Activated T-helper 17 cell treated with anti-CD3 and anti-CD28 coated beads, Interleukin-2, amount 50 U/mL, for 72 hours (primary cell): Measurements from ENCODE around the gene KCNAB2. TPM values are rescaled to one million over a fixed set of nuclear protein-coding genes. Genes with fewer than 3 reads are reported as not detected.
"Not testable (repeated sequence)": the region's sequence is repeated elsewhere in the genome, so short reads cannot be mapped to it uniquely, and the experiment has no call there.

Source experiments
- ATAC-seq: fragments of 150-1000 bp; cut with Tn5 transposase; replicated peaks from 2 replicates; pipeline ENCODE4 v1.10.0; 2021; ENCODE audit warnings: mild to moderate bottlenecking, moderate library complexity
- H3K27ac Mint-ChIP-seq: one replicate; pipeline ENCODE4 v1.8.0; 2022; ENCODE audit warnings: mixed read lengths
- H3K27me3 Mint-ChIP-seq: one replicate; pipeline ENCODE4 v1.8.0; 2022; ENCODE audit warnings: mixed read lengths
- H3K36me3 Mint-ChIP-seq: one replicate; pipeline ENCODE4 v1.8.0; 2022; ENCODE audit warnings: low read depth, mild to moderate bottlenecking, mixed read lengths
- H3K4me1 Mint-ChIP-seq: one replicate; pipeline ENCODE4 v1.8.0; 2022; ENCODE audit warnings: mixed read lengths
- H3K4me3 Mint-ChIP-seq: one replicate; pipeline ENCODE4 v1.8.0; 2022; ENCODE audit warnings: mild to moderate bottlenecking, mixed read lengths
- H3K9me3 Mint-ChIP-seq: one replicate; pipeline ENCODE4 v1.8.0; 2022; ENCODE audit warnings: mixed read lengths
- total RNA-seq, 2 donors: library from RNA; stranded (reverse); gene quantifications; one replicate each; pipeline ENCODE4 v1.2.3, GENCODE V29; 2022

Gene KCNAB2
- total RNA-seq, 2 donors from 2014 or later: 407 to 432 TPM

DNA sequence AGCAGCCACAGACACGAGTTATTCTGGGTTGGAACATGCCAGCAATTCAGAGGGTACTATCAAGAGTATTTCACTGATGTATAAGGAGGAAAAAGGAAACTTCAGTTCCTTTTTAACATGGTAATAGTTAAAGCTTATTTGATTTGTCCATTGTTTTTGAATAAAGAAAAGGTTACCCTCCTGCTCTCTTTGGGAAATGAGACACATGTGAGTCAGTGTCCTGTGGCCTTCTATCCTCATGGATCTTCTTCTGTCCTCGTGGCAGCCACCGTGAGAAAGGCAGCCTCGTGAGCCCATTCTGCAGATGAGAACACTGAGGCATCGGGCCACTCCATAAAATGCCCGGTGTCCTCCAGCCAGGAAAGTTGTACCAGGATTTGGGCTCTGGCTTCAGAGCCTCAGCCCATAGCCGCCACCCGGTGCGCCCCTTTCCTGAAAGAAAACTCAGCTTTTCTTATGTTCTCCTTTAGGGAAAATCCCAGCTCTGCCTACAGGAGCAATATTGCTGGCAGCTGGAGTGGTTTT, 24.8 kb downstream of the KCNAB2 start:
- Mint-ChIP-seq H3K4me1 (no peaks in the 10 kb centered on the region), H3K4me3 (no peak overlapping the region), H3K27me3 (no peaks in the 10 kb centered on the region), H3K9me3 (no peaks in the 10 kb centered on the region), H3K27ac (peak overlapping the region; percentile 10), H3K36me3 (peaks cover 81% of the 10 kb centered on the region)
- no peak for ATAC-seq

DNA sequence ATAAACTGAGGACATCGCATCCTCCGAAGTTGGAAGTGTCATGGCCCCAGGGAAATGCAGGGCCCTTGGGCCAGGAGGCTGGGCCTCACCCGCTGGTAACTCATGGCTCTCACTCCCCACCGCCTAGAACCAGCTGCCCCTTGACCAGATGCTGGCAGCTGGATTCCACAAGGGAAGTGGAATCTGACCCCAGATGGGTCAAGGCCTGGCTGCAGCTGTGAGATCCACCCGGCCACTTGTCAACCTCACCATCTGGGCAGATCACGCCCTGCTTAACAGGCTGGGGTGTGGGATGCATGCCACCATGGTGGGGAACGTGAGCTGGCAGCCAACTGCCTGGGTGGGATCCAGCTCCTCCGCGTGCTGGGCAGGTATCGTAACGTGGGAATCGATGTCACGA, 25.5 kb downstream of the KCNAB2 start:
- Mint-ChIP-seq H3K36me3 (peaks cover 81% of the 10 kb centered on the region), H3K27ac (no peak overlapping the region), H3K4me1 (no peaks in the 10 kb centered on the region), H3K9me3 (no peaks in the 10 kb centered on the region), H3K4me3 (no peak overlapping the region), H3K27me3 (no peaks in the 10 kb centered on the region)
- ATAC-seq: no peak

DNA sequence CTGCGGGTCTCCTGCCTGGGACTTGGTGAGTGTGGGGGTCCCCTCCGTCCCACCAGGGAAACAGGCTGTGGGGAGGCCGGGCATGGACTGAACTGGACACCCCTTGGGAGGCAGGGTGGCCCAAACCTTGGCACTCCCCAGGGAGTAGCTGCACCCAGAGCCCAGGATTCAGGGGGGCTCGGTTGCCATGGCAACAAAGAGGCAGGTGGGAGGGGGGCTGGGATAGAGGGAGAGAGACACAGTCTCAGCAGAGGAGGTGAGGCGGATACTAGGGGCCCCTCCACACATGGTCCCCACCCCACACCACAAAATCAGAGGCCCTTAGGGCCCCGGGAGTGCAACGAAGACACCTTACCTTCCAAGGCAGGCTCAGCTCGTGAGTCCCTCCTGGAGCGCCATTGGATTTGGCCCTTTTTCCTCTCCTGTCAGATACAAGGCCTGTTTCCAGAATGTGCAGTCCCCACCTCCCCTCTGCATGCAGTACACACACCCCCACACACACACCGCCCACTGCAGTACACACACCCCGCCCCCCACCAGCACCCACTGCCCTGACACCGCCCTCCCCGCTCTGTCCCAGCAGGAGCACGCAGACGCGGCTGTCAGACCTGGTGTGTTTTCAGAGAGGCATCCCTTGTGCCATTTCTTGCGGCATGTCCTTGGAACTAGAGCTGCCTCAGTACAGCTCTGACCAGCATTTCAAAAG, 27.2 kb downstream of the KCNAB2 start:
- peaks cover 83% of the 10 kb centered on the region for H3K36me3 Mint-ChIP-seq
- H3K4me1 Mint-ChIP-seq: peaks cover under 1% of the 10 kb centered on the region
- no peaks in the 10 kb centered on the region for H3K27me3 Mint-ChIP-seq
- no peak overlapping the region for H3K27ac Mint-ChIP-seq
- no peak for ATAC-seq
- H3K4me3 Mint-ChIP-seq: no peak overlapping the region
- no peaks in the 10 kb centered on the region for H3K9me3 Mint-ChIP-seq

DNA sequence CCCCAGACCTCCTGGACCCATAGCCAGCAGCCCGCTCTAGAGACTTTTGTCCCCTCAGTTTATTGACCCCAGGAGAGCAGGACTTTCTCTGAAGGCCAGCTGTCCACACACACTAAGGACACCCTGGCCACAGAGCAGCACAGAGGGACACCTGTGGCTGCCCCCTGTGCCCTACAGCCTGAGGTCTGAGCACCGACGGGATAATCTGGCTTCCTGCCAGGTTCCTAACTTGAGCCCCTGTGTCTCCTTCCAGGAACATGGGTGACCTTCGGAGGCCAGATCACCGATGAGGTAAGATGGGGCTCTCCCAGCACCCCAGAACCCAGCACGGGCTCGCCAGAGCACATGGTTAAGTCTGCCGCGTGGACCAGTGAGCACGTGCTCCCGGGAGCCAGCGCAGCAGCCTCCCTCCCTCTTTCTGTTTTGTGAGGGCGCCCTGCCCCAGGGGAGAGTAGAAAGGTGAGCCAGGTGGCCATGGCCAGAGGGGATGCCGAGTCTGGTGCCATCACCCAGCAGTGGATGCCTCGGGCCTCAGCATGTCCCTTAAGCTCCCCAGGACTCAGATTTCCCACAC, 27.9 kb downstream of the KCNAB2 start:
- no peaks in the 10 kb centered on the region for H3K27me3 Mint-ChIP-seq
- H3K27ac Mint-ChIP-seq: no peak overlapping the region
- ATAC-seq: no peak
- H3K9me3 Mint-ChIP-seq: no peaks in the 10 kb centered on the region
- H3K4me1 Mint-ChIP-seq: peaks cover 7% of the 10 kb centered on the region
- no peak overlapping the region for H3K4me3 Mint-ChIP-seq
- H3K36me3 Mint-ChIP-seq: peaks cover 90% of the 10 kb centered on the region

DNA sequence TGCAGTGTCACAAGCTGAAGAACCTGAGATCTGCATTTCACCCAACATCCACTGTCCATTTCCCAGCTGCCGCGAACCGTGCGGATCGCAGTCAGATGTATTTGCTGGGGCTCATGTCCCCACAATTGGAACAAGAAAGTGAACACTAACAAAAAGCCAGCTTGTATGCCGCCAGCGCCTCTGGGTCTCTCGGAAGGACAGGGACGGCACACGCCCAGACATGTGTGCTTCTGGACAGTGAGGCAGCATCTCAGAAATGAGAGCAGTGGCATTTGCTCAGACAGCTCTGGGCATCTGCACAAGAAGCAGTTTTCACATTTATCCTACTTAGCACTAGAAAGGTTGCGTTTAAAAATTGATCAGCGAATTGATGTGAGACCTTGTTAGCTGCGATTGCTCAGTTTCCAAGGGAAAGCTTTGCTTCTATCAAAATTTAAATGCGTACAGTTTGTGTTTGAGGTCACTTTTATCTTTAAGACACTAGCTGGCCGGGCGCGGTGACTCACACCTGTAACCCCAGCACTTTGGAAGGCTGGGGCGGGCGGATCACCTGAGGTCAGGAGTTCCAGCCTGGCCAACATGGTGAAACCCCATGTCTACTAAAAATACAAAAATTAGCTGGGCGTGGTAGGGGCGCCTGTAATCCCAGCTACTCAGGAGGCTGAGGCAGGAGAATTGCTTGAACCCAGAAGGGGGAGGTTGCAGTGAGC, 28.7 kb downstream of the KCNAB2 start:
- no peaks in the 10 kb centered on the region for H3K9me3 Mint-ChIP-seq
- H3K27me3 Mint-ChIP-seq: no peaks in the 10 kb centered on the region
- H3K4me3 Mint-ChIP-seq: no peak overlapping the region
- H3K36me3 Mint-ChIP-seq: peaks cover 93% of the 10 kb centered on the region
- H3K4me1 Mint-ChIP-seq: peaks cover 8% of the 10 kb centered on the region
- H3K27ac Mint-ChIP-seq: no peak overlapping the region
- no peak for ATAC-seq

DNA sequence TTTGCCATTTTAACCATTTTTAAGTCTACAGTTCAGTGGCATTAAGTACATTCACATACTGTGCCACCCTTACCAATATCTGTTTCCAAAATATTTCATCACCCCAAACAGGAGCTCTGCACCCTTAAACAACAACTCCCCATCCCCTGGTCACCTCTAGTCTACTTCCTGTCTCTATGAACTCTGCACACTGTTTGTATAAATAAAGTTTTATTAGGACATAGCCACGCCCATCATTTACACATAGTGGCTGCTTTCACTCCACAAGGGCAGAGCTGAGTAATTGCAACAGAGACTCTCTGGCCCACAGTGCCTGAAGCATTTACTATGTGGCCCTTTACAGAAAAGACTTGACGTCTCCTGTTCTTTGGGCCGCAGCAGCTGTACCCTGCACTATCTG, 30.1 kb downstream of the KCNAB2 start:
- no peak overlapping the region for H3K27ac Mint-ChIP-seq
- H3K27me3 Mint-ChIP-seq: no peaks in the 10 kb centered on the region
- no peak overlapping the region for H3K4me3 Mint-ChIP-seq
- no peak for ATAC-seq
- H3K9me3 Mint-ChIP-seq: no peaks in the 10 kb centered on the region
- peaks cover 8% of the 10 kb centered on the region for H3K4me1 Mint-ChIP-seq
- peaks cover 93% of the 10 kb centered on the region for H3K36me3 Mint-ChIP-seq

DNA sequence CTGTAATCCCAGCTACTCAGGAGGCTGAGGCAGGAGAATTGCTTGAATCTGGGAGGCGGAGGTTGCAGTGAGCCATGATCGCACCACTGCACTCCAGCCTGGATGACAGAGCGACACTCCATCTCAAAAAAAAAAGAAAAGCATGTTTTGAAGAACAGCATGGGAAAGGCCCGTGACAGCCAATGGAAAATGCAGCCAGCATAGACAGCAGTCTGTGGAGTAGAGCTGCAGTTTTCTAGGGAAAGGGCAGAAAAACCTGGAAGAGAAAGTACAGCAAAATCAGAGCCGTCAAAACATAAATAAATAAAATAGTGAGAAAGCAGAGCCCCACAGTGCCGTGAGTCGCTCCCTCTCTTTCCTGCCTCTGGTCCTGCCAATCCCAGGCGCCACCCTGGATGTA, 31.4 kb downstream of the KCNAB2 start:
- H3K36me3 Mint-ChIP-seq: peaks cover 99% of the 10 kb centered on the region
- not testable (repeated sequence) for H3K4me3 Mint-ChIP-seq, H3K27me3 Mint-ChIP-seq, H3K9me3 Mint-ChIP-seq, ATAC-seq, H3K27ac Mint-ChIP-seq, H3K4me1 Mint-ChIP-seq

DNA sequence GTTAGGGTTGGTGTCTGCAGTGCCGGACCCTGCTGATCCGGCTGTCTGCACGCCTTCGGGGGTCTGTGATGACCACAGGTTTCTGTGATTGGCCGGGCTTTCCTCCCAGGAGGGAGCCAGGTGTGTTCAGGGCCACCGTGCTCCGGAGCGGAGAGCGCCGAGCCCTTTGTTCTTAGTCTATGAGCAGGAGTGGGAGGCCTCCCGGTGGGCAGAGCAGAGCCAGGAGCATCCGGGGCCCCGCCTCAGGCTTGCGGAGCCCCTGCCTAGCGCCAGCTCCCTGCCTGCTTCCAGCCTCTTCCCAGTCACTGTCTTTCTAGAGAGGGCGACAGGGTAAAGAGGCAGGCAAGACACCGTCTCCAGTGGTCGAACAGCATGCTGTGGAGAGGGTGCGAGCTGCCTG, 31.8 kb downstream of the KCNAB2 start:
- no peak for ATAC-seq
- Mint-ChIP-seq H3K9me3 (no peaks in the 10 kb centered on the region), H3K27me3 (no peaks in the 10 kb centered on the region), H3K4me1 (peaks cover 8% of the 10 kb centered on the region), H3K4me3 (no peak overlapping the region), H3K36me3 (peaks cover 99% of the 10 kb centered on the region), H3K27ac (no peak overlapping the region)

DNA sequence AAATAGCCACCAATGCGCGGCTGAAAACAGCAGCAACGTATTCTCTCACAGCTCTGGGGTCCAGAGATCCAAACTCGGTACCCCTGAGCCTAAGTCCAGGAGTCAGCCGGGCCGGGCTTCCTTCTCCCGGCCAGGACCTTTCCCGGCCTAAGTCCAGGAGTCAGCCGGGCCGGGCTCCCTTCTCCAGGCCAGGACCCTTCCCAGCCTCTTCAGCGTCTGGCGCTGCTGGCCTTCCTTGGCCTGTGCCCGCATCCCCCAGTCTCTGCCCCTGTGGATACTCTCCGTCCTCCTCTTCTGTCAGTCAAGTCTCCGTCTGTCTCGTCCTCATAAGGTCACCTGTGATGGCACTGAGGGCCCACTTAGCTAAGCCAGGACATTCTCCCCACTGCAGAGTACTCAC, 32.2 kb downstream of the KCNAB2 start:
- Mint-ChIP-seq H3K4me3 (no peak overlapping the region), H3K4me1 (peaks cover 8% of the 10 kb centered on the region), H3K27me3 (no peaks in the 10 kb centered on the region), H3K9me3 (no peaks in the 10 kb centered on the region), H3K36me3 (peaks cover 100% of the 10 kb centered on the region), H3K27ac (peak overlapping the region; percentile 59)
- ATAC-seq: no peak

DNA sequence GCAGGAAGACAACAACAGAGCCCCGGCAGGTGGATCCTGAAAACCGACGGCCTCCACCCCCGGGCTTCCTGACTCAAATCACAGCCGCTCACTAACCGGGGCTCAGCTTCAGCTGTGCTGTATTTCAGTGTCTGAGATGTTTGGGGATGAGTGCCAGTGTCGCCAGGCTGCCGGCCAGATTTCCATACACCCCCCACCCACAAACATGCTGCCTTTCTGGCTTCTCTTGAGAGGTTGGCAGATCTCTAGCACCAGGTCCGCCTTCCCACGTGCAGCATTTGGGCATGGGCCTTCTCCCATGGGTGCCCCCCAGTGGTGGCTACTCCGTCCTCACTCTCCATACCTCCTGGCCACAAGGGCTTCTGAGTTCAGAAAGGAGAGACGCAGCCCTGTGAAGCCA, 34.8 kb downstream of the KCNAB2 start:
- Mint-ChIP-seq H3K27me3 (no peaks in the 10 kb centered on the region), H3K27ac (no peak overlapping the region), H3K9me3 (no peaks in the 10 kb centered on the region), H3K4me3 (no peak overlapping the region), H3K4me1 (peaks cover 8% of the 10 kb centered on the region), H3K36me3 (peaks cover 99% of the 10 kb centered on the region)
- ATAC-seq: no peak

DNA sequence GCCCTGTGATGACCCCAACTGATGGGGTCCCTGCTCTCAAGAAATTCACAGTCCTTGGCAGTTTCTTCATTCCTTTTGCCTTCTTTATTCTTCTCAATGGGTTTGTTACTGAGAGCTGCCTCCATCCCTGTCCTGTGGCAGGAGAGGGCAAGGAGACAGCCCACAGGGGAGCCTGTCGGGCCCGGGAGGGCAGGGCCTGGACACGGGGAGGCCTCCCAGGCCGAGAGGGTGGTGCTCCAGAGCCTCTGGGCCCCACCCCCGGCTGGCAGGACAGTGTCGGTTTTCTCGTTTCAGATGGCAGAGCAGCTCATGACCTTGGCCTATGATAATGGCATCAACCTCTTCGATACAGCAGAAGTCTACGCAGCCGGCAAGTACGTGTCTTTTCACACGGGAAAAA, 36.2 kb downstream of the KCNAB2 start:
- ATAC-seq: no peak
- Mint-ChIP-seq H3K27ac (no peak overlapping the region), H3K4me3 (no peak overlapping the region), H3K27me3 (no peaks in the 10 kb centered on the region), H3K36me3 (peaks cover 95% of the 10 kb centered on the region), H3K9me3 (no peaks in the 10 kb centered on the region), H3K4me1 (peaks cover 10% of the 10 kb centered on the region)

DNA sequence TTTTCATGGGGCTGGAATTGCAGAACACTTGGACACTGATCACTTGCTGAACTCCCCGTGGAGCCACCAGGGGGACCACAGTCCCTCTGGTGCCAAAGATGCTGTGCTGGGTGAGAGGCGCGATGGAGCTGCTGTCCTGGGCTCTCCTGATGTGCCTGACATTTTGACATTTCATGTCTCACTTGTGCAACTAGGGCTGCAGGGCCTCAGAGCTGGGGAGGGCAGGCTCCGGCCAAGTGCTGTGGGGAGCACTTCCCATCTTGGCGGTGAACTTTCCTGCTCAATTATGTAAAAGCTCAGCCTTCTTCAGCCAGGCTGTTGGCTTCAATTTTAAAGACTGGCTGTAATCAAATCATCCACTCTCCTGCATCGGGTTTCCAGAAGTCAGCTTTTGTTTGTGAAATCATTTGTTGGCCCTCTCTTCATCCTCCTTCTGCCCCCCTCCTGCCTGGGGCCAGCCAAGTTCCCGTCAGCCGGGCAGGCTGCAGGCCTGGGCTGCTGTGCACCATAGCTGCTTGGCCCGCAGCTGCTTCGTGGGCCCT, 36.8 kb downstream of the KCNAB2 start:
- H3K36me3 Mint-ChIP-seq: peaks cover 95% of the 10 kb centered on the region
- H3K27me3 Mint-ChIP-seq: no peaks in the 10 kb centered on the region
- no peaks in the 10 kb centered on the region for H3K9me3 Mint-ChIP-seq
- no peak for ATAC-seq
- H3K4me3 Mint-ChIP-seq: no peak overlapping the region
- H3K4me1 Mint-ChIP-seq: peaks cover 13% of the 10 kb centered on the region
- H3K27ac Mint-ChIP-seq: no peak overlapping the region

DNA sequence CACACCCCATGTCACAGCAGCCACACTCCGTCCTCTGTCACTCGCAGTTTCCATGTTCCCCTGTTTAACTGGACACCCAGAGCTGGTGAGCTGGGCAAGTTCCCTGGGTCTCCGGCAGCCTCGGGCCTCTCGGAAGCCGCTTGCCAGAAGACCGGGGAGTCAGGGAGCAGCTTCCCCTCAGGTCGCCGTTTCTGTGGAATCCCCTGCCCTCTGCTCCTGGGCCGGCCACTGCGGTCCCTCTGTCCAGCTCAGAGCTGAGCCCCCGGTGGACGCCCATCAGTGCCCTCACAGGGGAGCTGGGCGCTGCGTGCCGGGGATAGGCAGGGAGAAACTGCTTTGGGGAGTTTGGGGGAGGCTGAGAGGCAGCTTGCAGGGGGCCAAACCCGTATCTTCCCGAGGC, 37.7 kb downstream of the KCNAB2 start:
- H3K36me3 Mint-ChIP-seq: peaks cover 94% of the 10 kb centered on the region
- H3K9me3 Mint-ChIP-seq: no peaks in the 10 kb centered on the region
- no peak overlapping the region for H3K4me3 Mint-ChIP-seq
- no peak overlapping the region for H3K27ac Mint-ChIP-seq
- H3K4me1 Mint-ChIP-seq: peaks cover 8% of the 10 kb centered on the region
- no peak for ATAC-seq
- no peaks in the 10 kb centered on the region for H3K27me3 Mint-ChIP-seq

DNA sequence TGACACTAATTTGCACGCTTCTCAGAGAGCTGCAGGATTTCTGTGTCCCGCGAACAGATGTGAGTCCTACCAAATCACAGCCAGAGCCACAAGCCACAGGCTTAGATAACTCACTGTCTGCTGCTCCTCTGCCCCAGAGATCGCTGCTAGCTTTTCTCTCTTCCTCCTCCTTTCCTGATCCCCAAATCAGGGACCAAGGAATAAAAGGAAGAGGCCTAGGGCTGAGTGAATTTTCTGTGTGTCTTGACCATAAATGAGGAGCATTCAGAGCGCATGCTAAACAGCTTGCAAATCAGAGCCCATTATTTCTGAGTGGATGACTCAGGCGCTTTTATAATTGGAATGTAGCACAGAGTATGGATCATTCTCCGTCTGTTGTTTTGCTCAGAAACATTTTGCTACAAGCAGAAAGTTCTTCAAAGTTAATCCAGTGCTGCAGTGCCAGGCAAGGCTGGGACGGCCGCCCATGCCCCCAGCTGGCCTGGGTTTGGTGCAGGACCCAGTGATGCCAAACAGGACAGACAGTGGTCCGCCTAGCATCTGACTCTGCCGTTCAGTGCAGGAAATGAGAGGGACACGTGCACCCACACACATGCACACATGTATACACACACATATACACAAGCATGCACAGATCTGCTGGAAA, 38.2 kb downstream of the KCNAB2 start:
- no peak overlapping the region for H3K4me3 Mint-ChIP-seq
- H3K27me3 Mint-ChIP-seq: no peaks in the 10 kb centered on the region
- H3K36me3 Mint-ChIP-seq: peaks cover 93% of the 10 kb centered on the region
- ATAC-seq: no peak
- no peak overlapping the region for H3K27ac Mint-ChIP-seq
- H3K4me1 Mint-ChIP-seq: peaks cover 4% of the 10 kb centered on the region
- no peaks in the 10 kb centered on the region for H3K9me3 Mint-ChIP-seq
